GM12878 (cell line): ENCODE results near the gene NAA11. TPM values are rescaled to one million over a fixed set of nuclear protein-coding genes. Genes with fewer than 3 reads are reported as not detected.

Source experiments
- ATAC-seq: fragments of 200-7000 bp; cut with Tn5 transposase; 3 replicates; pipeline ENCODE4 v1.9.1; 2020; ENCODE audit warnings: mild to moderate bottlenecking, moderate library complexity
- BruUV-seq: library from RNA; stranded (reverse); fragments of 400-500 nt; replicated peaks from 2 replicates; lab custom pipeline; 2021; lab: Mats Ljungman, UMichigan
- CTCF ChIA-PET: fragments of 300-600 bp; sonication (Branson Sonifier 250); formaldehyde crosslinking; extraction: SDS; loops from one replicate; lab custom pipeline; 2021; ENCODE audit warnings: inconsistent platforms; lab: Yijun Ruan, JAX
- POLR2A ChIA-PET: fragments of 350-600 bp; formaldehyde crosslinking; extraction: SDS; loops from one replicate; lab custom pipeline; 2021; ENCODE audit warnings: inconsistent platforms; lab: Charles Lee
- RAD21 ChIA-PET: fragments of 300-600 bp; sonication (Branson Sonifier 250); formaldehyde crosslinking; loops from one replicate; lab custom pipeline; 2023; ENCODE audit warnings: antibody characterized with exemption; ENCODE audit not compliant: unreplicated experiment; lab: Charles Lee
- SMC1A ChIA-PET: fragments of 300-600 bp; sonication (Branson Sonifier 250); formaldehyde crosslinking; loops from one replicate; lab custom pipeline; 2023; ENCODE audit not compliant: unreplicated experiment, uncharacterized antibody; lab: Charles Lee
- DNase-seq: peaks from one replicate; pipeline ENCODE4 v3.0.0-alpha.2; 2011; ENCODE audit warnings: low read depth, low spot score
- FAIRE-seq: peaks from 3 replicates; lab custom pipeline; 2011; peaks lifted over from hg19 to GRCh38; lab: Jason Lieb, UNC
- H2AFZ ChIP-seq: 2 replicates; pipeline ENCODE4 v1.6.0; 2011; ENCODE audit warnings: low read depth, low read length, control low read depth; ENCODE audit not compliant: control insufficient read depth
- H3K27ac ChIP-seq: 2 replicates; pipeline ENCODE4 v1.5.1; 2011; ENCODE audit warnings: control low read depth; ENCODE audit not compliant: control insufficient read depth, insufficient read depth
- H3K27me3 ChIP-seq, 2 experiments: replicated peaks in 1 of 2; 2 replicates each; pipeline versions ENCODE4 v1.6.0 to v1.6.1; 2011; ENCODE audit warnings: low read length in 1 of 2; ENCODE audit not compliant: control insufficient read depth in 2 of 2, insufficient read depth in 2 of 2
- H3K36me3 ChIP-seq, 2 experiments: 2 replicates each; pipeline ENCODE4 v1.5.1; 2011; ENCODE audit warnings: low read length in 1 of 2; ENCODE audit not compliant: control insufficient read depth in 2 of 2, insufficient read depth in 2 of 2
- H3K4me1 ChIP-seq: 2 replicates; pipeline ENCODE4 v1.6.1; 2011; ENCODE audit warnings: mild to moderate bottlenecking, low read length, moderate library complexity, mixed read lengths; ENCODE audit not compliant: control insufficient read depth, insufficient read depth
- H3K4me2 ChIP-seq: 2 replicates; pipeline ENCODE4 v1.6.0; 2011; ENCODE audit warnings: control low read depth; ENCODE audit not compliant: control insufficient read depth, insufficient read depth
- H3K4me3 ChIP-seq: fragments of 200-600 bp; sonication (generic); 2 replicates; pipeline ENCODE4 v1.5.1; 2016
- H3K79me2 ChIP-seq: 2 replicates; pipeline ENCODE4 v1.6.0; 2011; ENCODE audit warnings: low read length; ENCODE audit not compliant: control insufficient read depth, insufficient read depth
- H3K9ac ChIP-seq: 2 replicates; pipeline ENCODE4 v1.8.0; 2011; ENCODE audit warnings: low read length, control low read depth, mixed read lengths; ENCODE audit not compliant: control insufficient read depth, insufficient read depth
- H3K9me3 ChIP-seq: replicated peaks from 3 replicates; pipeline ENCODE4 v1.5.1; 2011; ENCODE audit warnings: mild to moderate bottlenecking, low read length; ENCODE audit not compliant: control insufficient read depth, insufficient read depth
- H4K20me1 ChIP-seq: 2 replicates; pipeline ENCODE4 v1.6.0; 2011; ENCODE audit not compliant: control insufficient read depth, insufficient read depth
- ELK1 ChIP-seq: IDR thresholded peaks from 2 replicates; pipeline ENCODE4 v1.6.1; 2012; ENCODE audit warnings: low read depth, low read length, improper control_type of control experiment
- EZH2 ChIP-seq: IDR thresholded peaks from 2 replicates; pipeline ENCODE4 v1.6.1; 2012; ENCODE audit warnings: low read depth, mild to moderate bottlenecking, control low read depth, inconsistent platforms, low read length, borderline replicate concordance; ENCODE audit not compliant: control insufficient read depth
- KLF5 ChIP-seq: fragments of 450-650 bp; IDR thresholded peaks from 2 replicates; pipeline ENCODE4 v1.6.1; 2014; ENCODE audit warnings: mild to moderate bottlenecking; ENCODE audit not compliant: partially characterized antibody
- NKRF ChIP-seq: fragments of 450-650 bp; conservative IDR thresholded peaks from 2 replicates; pipeline ENCODE4 v1.6.1; 2017; ENCODE audit warnings: mild to moderate bottlenecking, moderate library complexity
- PKNOX1 ChIP-seq: fragments of 450-650 bp; IDR thresholded peaks from 2 replicates; pipeline ENCODE4 v1.6.1; 2016; ENCODE audit warnings: mild to moderate bottlenecking
- POLR2AphosphoS2 ChIP-seq: IDR thresholded peaks from 2 replicates; pipeline ENCODE4 v1.6.1; 2011; ENCODE audit warnings: low read depth, mild to moderate bottlenecking, low read length, improper control_type of control experiment, moderate library complexity
- ZNF592 ChIP-seq: fragments of 450-650 bp; IDR thresholded peaks from 2 replicates; pipeline ENCODE4 v1.6.1; 2017; ENCODE audit warnings: mild to moderate bottlenecking, moderate library complexity
- ZZZ3 ChIP-seq: IDR thresholded peaks from 2 replicates; pipeline ENCODE4 v1.6.1; 2011; ENCODE audit warnings: low read depth; ENCODE audit not compliant: control insufficient read depth, insufficient read length
- WGBS: methylation state at CpG from one replicate; pipeline ENCODE4 v1.1.6; 2016; ENCODE audit warnings: low lambda C conversion rate; ENCODE audit not compliant: insufficient replicate concordance, insufficient coverage; ENCODE audit errors: missing lambda C conversion rate; 5-methylcytosine and 5-hydroxymethylcytosine counted together
- in situ Hi-C: fragments of 300-500 bp; cut with MboI; formaldehyde crosslinking; loops from 9 replicates; pipeline ENCODE4 v1.14.3; 2018; ENCODE audit warnings: mixed read lengths
- intact Hi-C: fragments of 100-400 bp; cut with micrococcal nuclease; formaldehyde crosslinking; loops from one replicate; pipeline ENCODE4 v1.14.2; 2022; ENCODE audit not compliant: unreplicated experiment
- polyA plus RNA-seq, 11 experiments: library from polyadenylated mRNA; depleted of rRNA in 4 of 11; unstranded in 6 of 11; stranded (reverse) in 5 of 11; fragments of >200 nt; fragmentation: Nextera tagmentation in 4 of 11; fragmentation: Illumina TruSeq in 1 of 11; extraction: Ambion mirVana in 4 of 11; extraction: Trizol in 1 of 11; gene quantifications; 1 replicate in 1 of 11; 2 replicates in 10 of 11; pipeline versions ENCODE4 v1.2.1 to v1.2.3, GENCODE V29; 2011 to 2016; ENCODE audit warnings: inconsistent platforms in 2 of 11, missing spikeins in 2 of 11, low read depth in 1 of 11
- total RNA-seq, 4 experiments: library from RNA; depleted of rRNA in 3 of 4; stranded (reverse); fragments of >200 nt in 3 of 4; fragmentation: Illumina TruSeq in 1 of 4; extraction: Trizol in 1 of 4; gene quantifications; 2 replicates each; pipeline versions ENCODE4 v1.2.1 to v1.2.3, GENCODE V29; 2013 to 2021

The NAA11 gene
- total and polyA plus RNA-seq, 10 of the 15 experiments (the other 5 are each of a cell fraction or from before 2014, with no cell fraction given), result 0.12 to 0.16 TPM; not detected in 8

- intact Hi-C loops, result no loop called here
- H3K27ac ChIP-seq, result no peak overlapping the region
- no peaks in the 10 kb centered on the region for H3K4me1 ChIP-seq
- H4K20me1 ChIP-seq, result no peaks in the 10 kb centered on the region
- H2AFZ ChIP-seq, result no peak overlapping the region
- RAD21 ChIA-PET, result no interaction called here
- ATAC-seq, result no peak
- TF ChIP-seq NKRF, result no peak
- no peak for TF ChIP-seq ZZZ3
- TF ChIP-seq KLF5, result no peak
- TF ChIP-seq PKNOX1, result no peak
- no peak for TF ChIP-seq ELK1
- TF ChIP-seq POLR2AphosphoS2, result no peak
- no peak for TF ChIP-seq EZH2
- TF ChIP-seq ZNF592, result no peak
- TF ChIP-seq, all 136 proteins: peak for 0
- DNase-seq, result no peak
- no peak overlapping the region for H3K4me2 ChIP-seq
- POLR2A ChIA-PET, result no interaction called here
- SMC1A ChIA-PET, result no interaction called here
- no peaks in the 10 kb centered on the region for H3K79me2 ChIP-seq
- no peak overlapping the region for H3K9ac ChIP-seq
- no peak overlapping the region for H3K4me3 ChIP-seq
- 5% methylated on average over 8 of the region's 8 CpGs for WGBS
- no peak for FAIRE-seq
- BruUV-seq, result no TSS peak
- CTCF ChIA-PET, result interaction anchor here (1.4 kb wide), 1 partner anchor 10 kb away, joined by 3 read pairs; no protein-coding TSS in a partner anchor
- H3K9me3 ChIP-seq, result no peaks in the 10 kb centered on the region
- H3K36me3 ChIP-seq, result no peaks in the 10 kb centered on the region
- no peaks in the 10 kb centered on the region for H3K27me3 ChIP-seq
- in situ Hi-C loops, result no loop called here
These were observed 31.5 kb upstream of the NAA11 start for GRCh38 chr4:79357365-79357764.
